ENCODE measurements around the gene SH2D2A. TPM values are rescaled to one million over a fixed set of nuclear protein-coding genes. Genes with fewer than 3 reads are reported as not detected.

SH2D2A gene
- total RNA-seq, 2 experiments from 2014 or later = 2.1 to 5.8 TPM

- H3K4me2 ChIP-seq (ENCODE audit: low read length) = peak overlapping the region; percentile 22
- H3K9me3 ChIP-seq (ENCODE audit: low read length) = no peaks in the 10 kb centered on the region
- POLR2A ChIA-PET = interaction anchor here (0.7 kb wide), 1 partner anchor 31 kb away, joined by 3 read pairs; no protein-coding TSS in a partner anchor
- H3K36me3 ChIP-seq (ENCODE audit: insufficient read depth, low read length) = peaks cover 98% of the 10 kb centered on the region
- H3K4me3 ChIP-seq (ENCODE audit: low read depth, low read length, poor library complexity, severe bottlenecking) = no peak overlapping the region
- BruUV-seq (replicated peaks) = no TSS peak
- H3K9me2 ChIP-seq (ENCODE audit: insufficient read depth, low read length) = no peaks in the 10 kb centered on the region
- no peak for DNase-seq (ENCODE audit: low spot score)
- 0 out of 2 replicates have a peak, but pooled peaks cover 4% of the 10 kb centered on the region for H4K20me1 ChIP-seq (ENCODE audit: insufficient read depth, low read length)
- H3K4me1 ChIP-seq (ENCODE audit: insufficient read depth, low read length, poor library complexity, severe bottlenecking) = peaks cover 15% of the 10 kb centered on the region
- H2AFZ ChIP-seq (ENCODE audit: low read length) = no peak overlapping the region
- no peaks in the 10 kb centered on the region for H3K79me2 ChIP-seq (ENCODE audit: insufficient read depth, low read depth, low read length)
- no peak for TF ChIP-seq EZH2phosphoT487 (IDR thresholded peaks at IDR 0.05; ENCODE audit: borderline replicate concordance, low read depth, low read length)
- TF ChIP-seq, protein P1, sequence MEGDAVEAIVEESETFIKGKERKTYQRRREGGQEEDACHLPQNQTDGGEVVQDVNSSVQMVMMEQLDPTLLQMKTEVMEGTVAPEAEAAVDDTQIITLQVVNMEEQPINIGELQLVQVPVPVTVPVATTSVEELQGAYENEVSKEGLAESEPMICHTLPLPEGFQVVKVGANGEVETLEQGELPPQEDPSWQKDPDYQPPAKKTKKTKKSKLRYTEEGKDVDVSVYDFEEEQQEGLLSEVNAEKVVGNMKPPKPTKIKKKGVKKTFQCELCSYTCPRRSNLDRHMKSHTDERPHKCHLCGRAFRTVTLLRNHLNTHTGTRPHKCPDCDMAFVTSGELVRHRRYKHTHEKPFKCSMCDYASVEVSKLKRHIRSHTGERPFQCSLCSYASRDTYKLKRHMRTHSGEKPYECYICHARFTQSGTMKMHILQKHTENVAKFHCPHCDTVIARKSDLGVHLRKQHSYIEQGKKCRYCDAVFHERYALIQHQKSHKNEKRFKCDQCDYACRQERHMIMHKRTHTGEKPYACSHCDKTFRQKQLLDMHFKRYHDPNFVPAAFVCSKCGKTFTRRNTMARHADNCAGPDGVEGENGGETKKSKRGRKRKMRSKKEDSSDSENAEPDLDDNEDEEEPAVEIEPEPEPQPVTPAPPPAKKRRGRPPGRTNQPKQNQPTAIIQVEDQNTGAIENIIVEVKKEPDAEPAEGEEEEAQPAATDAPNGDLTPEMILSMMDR (conservative IDR thresholded peaks at IDR 0.05; ENCODE audit: low read length) = no peak
- intact Hi-C loops (cut with micrococcal nuclease; ENCODE audit: unreplicated experiment) = loop anchor here (5.0 to 10.0 kb wide), 2 partner anchors 42 to 111 kb away; no protein-coding TSS in a partner anchor
- H3K27ac ChIP-seq (ENCODE audit: low read depth, low read length, poor library complexity, severe bottlenecking) = no peak overlapping the region
- CTCF ChIA-PET (ENCODE audit: unreplicated experiment) = no interaction called here
Measured at GRCh38 chr1:156795787-156796186, 20.9 kb downstream of the SH2D2A start.

GRCh38 chr1:156795374-156795733 lies 21.3 kb downstream of the SH2D2A start:
- H3K4me3 ChIP-seq (ENCODE audit: low read depth, low read length, poor library complexity, severe bottlenecking) = no peak overlapping the region
- peaks cover 98% of the 10 kb centered on the region for H3K36me3 ChIP-seq (ENCODE audit: insufficient read depth, low read length)
- H3K79me2 ChIP-seq (ENCODE audit: insufficient read depth, low read depth, low read length) = no peaks in the 10 kb centered on the region
- DNase-seq (ENCODE audit: low spot score) = no peak
- TF ChIP-seq, protein P1 (conservative IDR thresholded peaks at IDR 0.05; ENCODE audit: low read length) = no peak
- no peak for TF ChIP-seq EZH2phosphoT487 (IDR thresholded peaks at IDR 0.05; ENCODE audit: borderline replicate concordance, low read depth, low read length)
- no peak overlapping the region for H3K4me2 ChIP-seq (ENCODE audit: low read length)
- BruUV-seq (replicated peaks) = no TSS peak
- no peak overlapping the region for H3K27ac ChIP-seq (ENCODE audit: low read depth, low read length, poor library complexity, severe bottlenecking)
- POLR2A ChIA-PET = interaction anchor here (0.6 to 0.7 kb wide), 2 partner anchors 25 to 32 kb away, joined by 3 to 4 read pairs; no protein-coding TSS in a partner anchor
- H2AFZ ChIP-seq (ENCODE audit: low read length) = no peak overlapping the region
- no peaks in the 10 kb centered on the region for H3K9me2 ChIP-seq (ENCODE audit: insufficient read depth, low read length)
- H3K9me3 ChIP-seq (ENCODE audit: low read length) = no peaks in the 10 kb centered on the region
- peaks cover 15% of the 10 kb centered on the region for H3K4me1 ChIP-seq (ENCODE audit: insufficient read depth, low read length, poor library complexity, severe bottlenecking)
- CTCF ChIA-PET (ENCODE audit: unreplicated experiment) = no interaction called here
- intact Hi-C loops (cut with micrococcal nuclease; ENCODE audit: unreplicated experiment) = loop anchor here (5.0 to 10.0 kb wide), 2 partner anchors 42 to 111 kb away; no protein-coding TSS in a partner anchor
- 0 out of 2 replicates have a peak, but pooled peaks cover 4% of the 10 kb centered on the region for H4K20me1 ChIP-seq (ENCODE audit: insufficient read depth, low read length)
